ENCODE results near the gene LRPPRC.

DNA sequence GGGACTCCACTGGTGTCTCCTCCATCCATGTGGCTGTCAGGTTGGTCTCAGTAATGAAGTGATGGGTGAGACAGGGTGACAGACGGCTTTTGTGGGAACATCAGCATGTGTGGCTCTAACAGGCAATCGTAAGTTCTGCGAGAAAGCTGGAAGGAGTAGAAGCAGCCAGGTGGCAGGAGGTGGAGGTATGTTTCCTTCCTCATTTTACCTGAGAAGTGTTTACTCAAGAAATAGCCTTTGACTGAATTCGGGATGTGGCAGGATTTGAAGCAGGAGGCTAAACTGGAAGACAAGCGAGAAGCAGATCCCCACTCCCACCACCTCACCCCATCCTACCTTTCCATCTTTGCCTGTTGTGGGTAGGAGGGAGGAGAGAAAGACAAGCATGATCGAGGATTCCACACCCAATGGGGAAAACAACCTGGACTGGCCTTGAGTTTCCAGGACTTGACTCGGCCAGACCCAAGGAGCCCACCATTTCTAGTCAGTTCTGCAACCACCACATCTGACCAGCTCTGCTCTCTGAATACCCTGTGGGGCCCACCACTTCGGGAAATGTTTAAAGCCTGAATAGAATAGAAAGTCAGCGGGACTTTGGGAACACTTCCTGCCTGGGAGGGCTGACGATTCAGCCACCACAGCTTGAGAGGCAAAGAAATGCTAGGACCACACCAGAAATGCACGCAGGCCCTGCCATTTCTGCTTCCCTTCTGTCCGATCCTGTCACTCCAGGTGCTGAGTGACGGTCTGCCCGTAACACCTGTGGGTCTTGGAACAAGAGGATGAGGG lies 155.8 kb downstream of the LRPPRC start:
- TF ChIP-seq CTCF (IDR thresholded peaks at IDR 0.05; ENCODE audit: poor library complexity): no peak
- no peak for TF ChIP-seq EZH2 (IDR thresholded peaks at IDR 0.05; ENCODE audit: borderline replicate concordance)
